GM12801 (cell line): ENCODE results near the gene FOXP4.

Source experiments
- TF ChIP-seq, protein P1 (sequence below): IDR thresholded peaks from one replicate; pipeline ENCODE4 v1.5.1; 2011; ENCODE audit warnings: control low read depth; ENCODE audit not compliant: insufficient read length; ENCODE audit errors: extremely low read depth

Gene FOXP4

DNA sequence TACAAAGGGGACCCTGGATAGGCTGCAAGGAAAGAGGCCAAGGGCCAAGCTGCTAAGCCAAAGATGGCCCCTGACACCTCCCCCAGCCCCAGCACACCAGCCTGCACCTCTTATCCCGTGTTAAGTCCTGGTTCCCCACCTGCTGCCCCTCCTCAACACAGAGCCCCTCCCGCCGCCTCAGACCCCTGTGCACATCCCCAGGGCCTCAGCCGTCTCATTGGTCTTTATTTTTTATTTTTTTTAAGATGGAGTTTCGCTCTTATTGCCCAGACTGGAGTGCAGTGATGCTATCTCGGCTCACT, 55.0 kb downstream of the FOXP4 start:
- TF ChIP-seq, protein P1, sequence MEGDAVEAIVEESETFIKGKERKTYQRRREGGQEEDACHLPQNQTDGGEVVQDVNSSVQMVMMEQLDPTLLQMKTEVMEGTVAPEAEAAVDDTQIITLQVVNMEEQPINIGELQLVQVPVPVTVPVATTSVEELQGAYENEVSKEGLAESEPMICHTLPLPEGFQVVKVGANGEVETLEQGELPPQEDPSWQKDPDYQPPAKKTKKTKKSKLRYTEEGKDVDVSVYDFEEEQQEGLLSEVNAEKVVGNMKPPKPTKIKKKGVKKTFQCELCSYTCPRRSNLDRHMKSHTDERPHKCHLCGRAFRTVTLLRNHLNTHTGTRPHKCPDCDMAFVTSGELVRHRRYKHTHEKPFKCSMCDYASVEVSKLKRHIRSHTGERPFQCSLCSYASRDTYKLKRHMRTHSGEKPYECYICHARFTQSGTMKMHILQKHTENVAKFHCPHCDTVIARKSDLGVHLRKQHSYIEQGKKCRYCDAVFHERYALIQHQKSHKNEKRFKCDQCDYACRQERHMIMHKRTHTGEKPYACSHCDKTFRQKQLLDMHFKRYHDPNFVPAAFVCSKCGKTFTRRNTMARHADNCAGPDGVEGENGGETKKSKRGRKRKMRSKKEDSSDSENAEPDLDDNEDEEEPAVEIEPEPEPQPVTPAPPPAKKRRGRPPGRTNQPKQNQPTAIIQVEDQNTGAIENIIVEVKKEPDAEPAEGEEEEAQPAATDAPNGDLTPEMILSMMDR, result no peak

DNA sequence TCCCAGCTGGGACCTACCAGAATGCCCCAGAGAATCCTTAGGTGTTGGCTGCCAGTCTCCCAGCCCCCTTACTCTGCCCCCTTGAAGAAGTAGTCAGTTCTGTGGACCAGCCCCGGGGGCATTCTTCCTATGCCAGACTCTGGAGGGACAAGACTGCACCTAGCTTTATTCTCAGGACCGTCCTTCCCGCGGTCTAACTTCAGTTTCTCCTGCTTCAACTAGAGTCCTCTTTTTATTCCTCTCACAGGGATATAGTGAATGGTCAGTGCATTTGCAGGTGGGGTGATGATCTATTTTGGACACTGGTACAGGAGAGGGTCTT, 56.2 kb downstream of the FOXP4 start:
- TF ChIP-seq, protein P1, result no peak

DNA sequence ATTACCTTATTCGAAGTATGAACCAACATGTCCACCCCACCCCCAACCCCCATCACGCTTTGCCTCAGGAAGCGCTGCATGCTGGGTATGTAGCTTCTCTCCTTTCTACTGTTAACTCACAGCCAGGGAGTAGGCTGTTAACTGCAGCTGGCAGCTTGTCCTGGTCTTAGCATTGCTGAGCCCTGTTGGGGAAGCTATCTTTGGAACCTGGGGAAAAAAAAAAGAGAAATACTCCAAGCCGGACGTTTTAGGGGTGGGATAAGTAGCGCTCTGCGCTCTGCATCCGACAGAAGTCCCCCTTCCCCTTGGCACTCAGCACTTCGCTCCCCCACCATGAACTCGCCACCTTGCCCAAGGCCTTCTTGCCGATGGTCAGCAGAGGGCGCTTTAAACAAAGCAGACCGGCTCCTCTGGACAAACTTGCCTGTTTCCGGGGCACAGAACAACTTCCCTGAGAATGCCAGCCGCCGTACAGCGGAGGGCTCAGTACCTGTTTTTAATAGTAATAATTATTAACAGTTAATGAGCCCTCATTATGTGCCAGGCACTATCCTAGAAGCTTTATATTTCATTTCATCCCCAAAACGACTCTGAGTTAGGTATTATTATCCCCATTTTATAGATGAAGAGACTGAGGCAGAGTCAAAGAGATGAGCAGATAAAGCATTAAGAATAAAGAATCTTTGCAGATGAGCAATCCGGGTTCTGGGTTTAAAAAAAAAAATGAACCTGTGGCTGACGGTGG, 56.9 kb downstream of the FOXP4 start:
- TF ChIP-seq, protein P1, result peak; percentile 56

DNA sequence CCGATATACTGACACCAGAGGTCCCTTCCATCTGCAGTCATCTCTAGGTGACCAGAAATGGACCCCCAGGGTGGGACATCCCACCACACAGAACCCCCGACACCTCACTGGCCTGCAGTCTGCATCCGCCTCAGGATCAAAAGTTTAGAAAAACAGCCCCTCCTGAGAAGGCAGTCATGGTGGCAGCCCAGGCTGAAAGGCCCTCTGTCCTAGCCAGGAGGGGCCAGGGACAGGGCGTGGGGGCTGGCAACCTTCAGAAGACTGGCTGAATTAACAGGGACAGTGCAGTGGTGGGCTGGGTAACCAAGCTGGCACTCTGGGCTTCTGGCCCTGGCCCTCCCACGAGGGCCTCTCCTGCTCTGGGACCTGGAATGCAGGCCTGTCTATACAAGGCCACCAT, 57.8 kb downstream of the FOXP4 start:
- TF ChIP-seq, protein P1, result no peak

DNA sequence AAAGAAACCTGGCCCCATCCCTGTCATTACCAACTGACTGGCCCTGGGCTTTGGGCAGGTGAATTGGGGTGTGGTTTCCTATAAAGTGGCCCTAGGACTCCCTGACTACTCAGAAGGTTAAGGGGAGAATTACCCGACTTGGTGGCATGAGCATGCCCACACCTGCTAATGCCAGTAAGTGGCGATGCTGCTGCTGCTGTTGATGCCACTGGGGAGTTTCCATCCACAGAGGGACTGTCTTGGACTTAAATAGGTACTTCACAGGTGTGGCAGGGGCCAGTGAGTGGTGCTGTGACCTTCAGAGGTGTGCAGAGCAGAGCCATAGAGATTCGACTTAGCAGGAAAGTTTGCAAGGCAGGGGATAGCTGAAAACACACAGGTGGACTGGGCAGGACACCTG, 59.5 kb downstream of the FOXP4 start:
- TF ChIP-seq, protein P1, result no peak

DNA sequence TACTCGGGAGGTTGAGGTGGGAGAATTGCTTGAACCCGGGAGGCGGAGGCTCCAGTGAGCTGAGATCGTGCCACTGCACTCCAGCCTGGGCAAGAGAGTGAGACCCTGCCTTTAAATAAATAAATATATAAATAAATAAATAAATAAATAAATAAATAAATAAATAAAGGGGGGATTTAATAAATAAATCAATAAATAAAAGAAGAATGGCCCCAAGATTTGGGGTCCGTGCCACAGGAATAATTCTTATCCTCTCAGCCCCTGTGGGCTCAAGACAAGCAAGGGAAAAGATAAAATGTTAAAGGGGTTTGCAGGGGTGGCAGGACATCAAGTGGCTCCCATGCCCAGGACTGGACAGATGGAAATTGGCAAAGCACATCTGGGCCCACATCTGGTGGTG, 60.9 kb downstream of the FOXP4 start:
- TF ChIP-seq, protein P1, result no peak

DNA sequence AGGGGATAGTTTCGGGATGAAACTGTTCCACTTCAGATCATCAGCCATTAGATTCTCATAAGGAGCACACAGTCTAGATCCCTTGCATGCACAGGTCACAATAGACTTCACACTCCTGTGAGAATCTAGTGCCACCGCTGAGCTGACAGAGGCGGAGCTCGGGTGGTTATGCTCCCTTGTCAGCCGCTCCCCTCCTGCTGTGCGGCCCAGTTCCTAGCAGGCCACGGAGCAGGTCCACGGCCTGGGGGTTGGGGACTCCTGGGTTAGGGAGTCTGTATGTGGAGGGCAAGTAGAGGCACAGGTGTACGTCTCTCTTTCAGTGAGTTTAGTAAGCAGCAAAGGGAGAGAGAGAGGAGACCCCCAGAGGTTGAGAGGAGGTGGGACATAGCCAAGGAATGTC, 61.6 kb downstream of the FOXP4 start:
- TF ChIP-seq, protein P1, result no peak
